HepG2 (cell line): Measurements from ENCODE around the gene DHH.

Experiments used
- CREB1 ChIP-seq, 2 experiments: fragments of 450-650 bp in 1 of 2; IDR thresholded peaks; 2 replicates each; pipeline ENCODE4 v1.6.1; 2016 to 2017; ENCODE audit warnings: control low read depth in 1 of 2, mild to moderate bottlenecking in 1 of 2, missing compliant biosample characterization in 1 of 2, missing genetic modification characterization in 1 of 2
- CTCF ChIP-seq: sonication (generic); formaldehyde crosslinking; IDR thresholded peaks from 2 replicates; pipeline ENCODE4 v1.5.0; 2020; ENCODE audit warnings: mild to moderate bottlenecking, missing genetic modification reagents, moderate library complexity
- EZH2 ChIP-seq: conservative IDR thresholded peaks from 2 replicates; pipeline ENCODE4 v1.6.1; 2012; ENCODE audit warnings: mild to moderate bottlenecking, low read depth, low read length, moderate library complexity
- GPN1 ChIP-seq: sonication (generic); formaldehyde crosslinking; IDR thresholded peaks from 2 replicates; pipeline ENCODE4 v1.5.1; 2020; ENCODE audit warnings: missing genetic modification reagents, borderline replicate concordance
- GTF2F1 ChIP-seq: fragments of 150-350 bp; IDR thresholded peaks from 2 replicates; pipeline ENCODE4 v1.6.1; 2014; ENCODE audit warnings: low read length
- HNRNPUL1 ChIP-seq: fragments of 200-400 bp; formaldehyde crosslinking; IDR thresholded peaks from 2 replicates; pipeline ENCODE4 v1.6.1; 2017; ENCODE audit warnings: low read depth, mild to moderate bottlenecking, low read length, moderate library complexity
- KMT2A ChIP-seq: sonication (generic); formaldehyde crosslinking; IDR thresholded peaks from 2 replicates; pipeline ENCODE4 v1.4.0; 2020; ENCODE audit warnings: missing genetic modification reagents
- SMC3 ChIP-seq: IDR thresholded peaks from 2 replicates; pipeline ENCODE4 v1.6.1; 2011; ENCODE audit warnings: low read length, improper control_type of control experiment
- ZBTB33 ChIP-seq: sonication (generic); formaldehyde crosslinking; IDR thresholded peaks from 2 replicates; pipeline ENCODE4 v1.4.0; 2020; ENCODE audit warnings: missing genetic modification reagents

GRCh38 chr12:49054524-49054923 is 40.1 kb downstream of the DHH start:
- no peak for TF ChIP-seq SMC3
- TF ChIP-seq KMT2A (CRISPR knock-in tag): no peak
- TF ChIP-seq GPN1 (CRISPR knock-in tag): no peak
- no peak for TF ChIP-seq CREB1 (IDR thresholded peaks at IDR 0.05)
- no peak for TF ChIP-seq CREB1 (CRISPR knock-in tag; IDR thresholded peaks at IDR 0.05)
- no peak for TF ChIP-seq EZH2
- no peak for TF ChIP-seq HNRNPUL1
- no peak for TF ChIP-seq CTCF (CRISPR knock-in tag)
- no peak for TF ChIP-seq ZBTB33 (CRISPR knock-in tag)
- TF ChIP-seq GTF2F1: no peak
